ENCODE results near the gene TSPOAP1. TPM values are rescaled to one million over a fixed set of nuclear protein-coding genes. Genes with fewer than 3 reads are reported as not detected.

Gene TSPOAP1
- total RNA-seq, 1 donor from 2014 or later, result 0.05 TPM

DNA sequence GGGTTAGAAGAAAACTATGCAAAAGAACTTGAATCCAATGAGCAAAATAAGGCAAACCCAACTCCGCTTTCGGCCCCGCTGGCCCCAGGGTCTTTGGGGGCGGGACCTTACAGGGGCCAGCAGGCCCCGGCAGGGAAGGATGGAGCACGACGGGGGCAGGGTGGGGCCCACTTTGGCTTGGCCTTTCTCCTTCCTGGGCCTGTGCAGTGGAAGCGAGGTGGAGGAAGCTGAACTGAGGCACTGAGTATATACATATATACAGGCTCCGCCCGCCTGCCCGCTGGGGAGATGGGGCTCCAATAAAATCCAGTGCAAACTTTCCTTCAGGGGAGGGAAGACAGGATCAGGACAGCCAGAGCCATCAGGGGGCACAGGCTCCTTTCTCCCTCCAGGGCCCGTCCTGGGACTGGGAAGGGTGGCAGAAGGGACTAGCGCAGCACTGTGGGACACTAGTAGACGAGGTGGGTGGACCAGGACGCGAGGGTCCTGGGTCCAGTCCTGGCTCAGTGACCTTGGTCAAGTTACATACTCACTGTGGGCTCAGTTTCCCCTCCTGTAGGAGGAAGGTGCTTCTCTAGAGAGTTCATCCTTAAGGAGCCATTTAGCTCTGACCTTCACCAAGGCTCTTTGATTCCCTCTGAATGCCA, 27.0 kb downstream of the TSPOAP1 start:
- Mint-ChIP-seq H3K9me3 (ENCODE audit: unreplicated experiment) (no peaks in the 10 kb centered on the region), H3K27me3 (ENCODE audit: unreplicated experiment) (peaks cover 15% of the 10 kb centered on the region), H3K36me3 (ENCODE audit: unreplicated experiment) (no peaks in the 10 kb centered on the region), H3K4me3 (ENCODE audit: unreplicated experiment) (no peak overlapping the region), H3K4me1 (ENCODE audit: unreplicated experiment) (no peaks in the 10 kb centered on the region), H3K27ac (ENCODE audit: unreplicated experiment) (no peak overlapping the region)
- TF ChIP-seq, protein P1, sequence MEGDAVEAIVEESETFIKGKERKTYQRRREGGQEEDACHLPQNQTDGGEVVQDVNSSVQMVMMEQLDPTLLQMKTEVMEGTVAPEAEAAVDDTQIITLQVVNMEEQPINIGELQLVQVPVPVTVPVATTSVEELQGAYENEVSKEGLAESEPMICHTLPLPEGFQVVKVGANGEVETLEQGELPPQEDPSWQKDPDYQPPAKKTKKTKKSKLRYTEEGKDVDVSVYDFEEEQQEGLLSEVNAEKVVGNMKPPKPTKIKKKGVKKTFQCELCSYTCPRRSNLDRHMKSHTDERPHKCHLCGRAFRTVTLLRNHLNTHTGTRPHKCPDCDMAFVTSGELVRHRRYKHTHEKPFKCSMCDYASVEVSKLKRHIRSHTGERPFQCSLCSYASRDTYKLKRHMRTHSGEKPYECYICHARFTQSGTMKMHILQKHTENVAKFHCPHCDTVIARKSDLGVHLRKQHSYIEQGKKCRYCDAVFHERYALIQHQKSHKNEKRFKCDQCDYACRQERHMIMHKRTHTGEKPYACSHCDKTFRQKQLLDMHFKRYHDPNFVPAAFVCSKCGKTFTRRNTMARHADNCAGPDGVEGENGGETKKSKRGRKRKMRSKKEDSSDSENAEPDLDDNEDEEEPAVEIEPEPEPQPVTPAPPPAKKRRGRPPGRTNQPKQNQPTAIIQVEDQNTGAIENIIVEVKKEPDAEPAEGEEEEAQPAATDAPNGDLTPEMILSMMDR (IDR thresholded peaks at IDR 0.05), result no peak
- peak; percentile 81 for DNase-seq (ENCODE audit: extremely low spot score, unreplicated experiment)

DNA sequence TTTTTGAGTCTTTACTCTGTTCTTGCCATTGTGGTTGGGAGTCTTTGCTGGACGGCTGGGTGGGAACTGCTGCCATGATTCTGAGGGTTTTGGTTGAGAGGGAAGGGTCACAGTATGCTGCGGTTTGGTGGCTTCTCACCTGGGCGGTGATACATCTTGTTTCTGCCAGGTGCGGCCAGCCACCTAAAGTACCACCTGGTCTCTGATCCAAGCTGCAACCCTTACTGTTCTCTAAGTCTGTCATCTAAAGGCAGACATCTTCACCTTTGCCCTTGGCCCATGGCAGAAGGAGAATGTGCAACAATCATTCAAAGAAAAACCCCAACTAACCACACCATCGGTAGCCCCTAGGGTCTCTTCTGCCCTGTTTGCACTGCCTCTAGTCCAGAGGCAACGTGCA, 28.3 kb downstream of the TSPOAP1 start:
- peak; percentile 64 for DNase-seq (ENCODE audit: extremely low spot score, unreplicated experiment)
- no peak overlapping the region for H3K27ac Mint-ChIP-seq (ENCODE audit: unreplicated experiment)
- H3K36me3 Mint-ChIP-seq (ENCODE audit: unreplicated experiment), result no peaks in the 10 kb centered on the region
- H3K4me1 Mint-ChIP-seq (ENCODE audit: unreplicated experiment), result no peaks in the 10 kb centered on the region
- TF ChIP-seq, protein P1 (IDR thresholded peaks at IDR 0.05), result no peak
- H3K4me3 Mint-ChIP-seq (ENCODE audit: unreplicated experiment), result no peak overlapping the region
- H3K9me3 Mint-ChIP-seq (ENCODE audit: unreplicated experiment), result no peaks in the 10 kb centered on the region
- peaks cover 19% of the 10 kb centered on the region for H3K27me3 Mint-ChIP-seq (ENCODE audit: unreplicated experiment)

DNA sequence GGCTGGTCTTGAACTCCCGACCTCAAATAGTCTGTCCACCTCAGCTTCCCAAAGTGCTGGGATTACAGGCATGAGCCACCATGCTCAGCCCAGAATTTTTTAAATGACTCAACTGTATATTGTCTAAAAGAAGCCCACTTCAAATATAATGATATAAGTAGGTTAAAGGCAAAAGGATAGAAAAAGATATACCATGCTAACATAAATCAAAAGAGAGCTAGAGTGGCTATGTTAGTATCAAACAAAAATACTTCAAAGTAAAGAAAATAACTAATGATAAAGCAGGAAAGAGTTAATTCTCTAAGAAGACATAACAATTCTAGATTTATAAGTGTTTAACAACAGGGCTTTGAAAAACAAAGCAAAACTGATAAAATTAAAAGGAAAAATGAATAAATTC, 34.6 kb downstream of the TSPOAP1 start:
- H3K4me1 Mint-ChIP-seq (ENCODE audit: unreplicated experiment), result no peaks in the 10 kb centered on the region
- no peaks in the 10 kb centered on the region for H3K36me3 Mint-ChIP-seq (ENCODE audit: unreplicated experiment)
- no peak overlapping the region for H3K4me3 Mint-ChIP-seq (ENCODE audit: unreplicated experiment)
- no peaks in the 10 kb centered on the region for H3K9me3 Mint-ChIP-seq (ENCODE audit: unreplicated experiment)
- TF ChIP-seq, protein P1 (IDR thresholded peaks at IDR 0.05), result no peak
- DNase-seq (ENCODE audit: extremely low spot score, unreplicated experiment), result no peak
- peaks cover 39% of the 10 kb centered on the region for H3K27me3 Mint-ChIP-seq (ENCODE audit: unreplicated experiment)
- no peak overlapping the region for H3K27ac Mint-ChIP-seq (ENCODE audit: unreplicated experiment)

DNA sequence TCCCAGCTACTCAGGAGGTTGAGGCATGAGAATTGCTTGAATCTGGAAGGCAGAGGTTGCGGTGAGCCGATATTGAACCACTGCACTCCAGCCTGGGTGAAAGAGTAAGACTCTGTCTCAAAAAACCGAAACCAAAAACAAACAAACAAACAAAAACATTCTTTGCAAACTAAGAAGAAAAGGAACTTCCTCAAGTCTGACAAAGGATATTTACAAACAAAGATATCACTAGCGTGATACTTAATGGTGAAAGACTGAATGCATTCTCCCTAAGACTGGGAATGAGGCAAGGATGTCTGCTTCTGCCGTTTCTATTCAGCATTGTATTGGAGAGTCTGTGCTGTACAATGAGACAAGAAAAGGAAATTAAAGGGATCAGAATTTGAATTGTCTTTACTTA, 37.3 kb downstream of the TSPOAP1 start:
- Mint-ChIP-seq H3K4me3 (ENCODE audit: unreplicated experiment) (no peak overlapping the region), H3K4me1 (ENCODE audit: unreplicated experiment) (no peaks in the 10 kb centered on the region), H3K36me3 (ENCODE audit: unreplicated experiment) (no peaks in the 10 kb centered on the region), H3K9me3 (ENCODE audit: unreplicated experiment) (no peaks in the 10 kb centered on the region), H3K27me3 (ENCODE audit: unreplicated experiment) (peaks cover 26% of the 10 kb centered on the region), H3K27ac (ENCODE audit: unreplicated experiment) (no peak overlapping the region)
- TF ChIP-seq, protein P1 (IDR thresholded peaks at IDR 0.05), result no peak
- DNase-seq (ENCODE audit: extremely low spot score, unreplicated experiment), result no peak

DNA sequence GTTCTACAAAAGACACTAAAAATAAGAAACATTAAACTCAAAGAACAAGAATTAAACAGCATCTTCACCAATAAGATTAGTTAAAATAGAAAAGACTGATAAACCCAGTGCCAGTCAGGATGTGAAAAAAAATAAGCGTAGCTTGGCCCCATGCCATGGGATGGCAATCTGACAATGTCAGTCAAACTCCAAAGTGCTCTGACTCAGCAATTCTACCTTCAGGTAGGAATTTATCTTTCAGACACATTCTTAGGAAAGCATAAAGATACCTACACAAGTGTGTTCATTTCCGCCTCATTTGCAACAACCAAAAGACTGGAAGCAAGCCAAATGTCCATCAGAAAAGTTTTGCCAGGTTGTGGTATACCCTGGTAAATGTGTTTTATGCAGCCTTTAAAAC, 38.7 kb downstream of the TSPOAP1 start:
- H3K4me3 Mint-ChIP-seq (ENCODE audit: unreplicated experiment), result no peak overlapping the region

More for the DNA sequence above, 38.7 kb downstream of the TSPOAP1 start:
- H3K27ac Mint-ChIP-seq (ENCODE audit: unreplicated experiment), result no peak overlapping the region
- no peaks in the 10 kb centered on the region for H3K36me3 Mint-ChIP-seq (ENCODE audit: unreplicated experiment)
- H3K27me3 Mint-ChIP-seq (ENCODE audit: unreplicated experiment), result peaks cover 23% of the 10 kb centered on the region
- DNase-seq (ENCODE audit: extremely low spot score, unreplicated experiment), result peak; percentile 8
- H3K9me3 Mint-ChIP-seq (ENCODE audit: unreplicated experiment), result no peaks in the 10 kb centered on the region
- TF ChIP-seq, protein P1 (IDR thresholded peaks at IDR 0.05), result no peak
- H3K4me1 Mint-ChIP-seq (ENCODE audit: unreplicated experiment), result peaks cover 2% of the 10 kb centered on the region
